ENCODE results near the gene NAALADL2. TPM values are rescaled to one million over a fixed set of nuclear protein-coding genes. Genes with fewer than 3 reads are reported as not detected.
"Not testable (repeated sequence)": the region's sequence is repeated elsewhere in the genome, so short reads cannot be mapped to it uniquely, and the experiment has no call there.

Gene NAALADL2
- total RNA-seq, 1 experiment from 2014 or later, result 1.5 TPM

GRCh38 chr3:175479175-175479574 lies 620.0 kb downstream of the NAALADL2 start:
- no peak for DNase-seq (ENCODE audit: low spot score)

DNA sequence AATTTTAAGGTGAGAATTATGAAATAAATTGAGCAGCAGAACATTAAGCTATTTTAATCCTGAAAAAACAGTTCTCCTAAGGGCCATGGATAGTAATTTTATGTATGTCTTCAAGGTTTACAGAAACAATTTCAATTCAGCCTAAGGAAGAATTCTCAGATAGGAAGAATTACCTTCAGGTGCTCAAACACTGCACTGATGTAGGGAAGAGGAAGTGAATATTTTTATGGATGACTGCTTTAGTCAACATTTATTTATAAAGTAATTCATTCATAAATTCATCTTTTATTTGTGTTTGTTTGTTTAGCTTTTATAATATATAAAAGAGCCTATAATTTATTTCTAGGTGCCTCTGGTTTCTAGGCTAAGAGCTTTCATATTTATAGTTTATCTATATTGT lies 620.7 kb downstream of the NAALADL2 start:
- DNase-seq (ENCODE audit: low spot score), result no peak

- DNase-seq (ENCODE audit: low spot score), result no peak
Observed at GRCh38 chr3:175484666-175485065, 625.5 kb downstream of the NAALADL2 start.

DNA sequence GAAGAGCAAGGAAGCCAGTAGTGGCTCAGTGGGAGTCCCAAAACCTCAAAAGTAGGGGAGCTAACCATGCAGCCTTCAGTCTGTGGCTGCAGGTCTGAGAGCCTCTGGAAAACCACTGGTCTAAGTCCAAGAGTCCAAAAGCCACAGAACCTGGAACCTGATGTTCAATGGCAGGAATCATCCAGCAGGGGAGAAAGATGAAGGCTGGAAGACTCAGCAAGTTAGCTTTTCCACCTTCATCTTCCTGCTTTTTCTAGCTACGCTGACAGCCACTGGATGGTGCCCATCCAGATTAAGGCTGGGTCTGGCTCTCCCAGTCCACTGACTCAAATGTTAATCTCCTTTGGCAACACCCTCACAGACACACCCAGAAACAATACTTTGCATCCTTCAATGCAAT lies 626.3 kb downstream of the NAALADL2 start:
- DNase-seq (ENCODE audit: low spot score), result no peak

GRCh38 chr3:175486255-175486654 lies 627.1 kb downstream of the NAALADL2 start:
- DNase-seq (ENCODE audit: low spot score), result no peak

DNA sequence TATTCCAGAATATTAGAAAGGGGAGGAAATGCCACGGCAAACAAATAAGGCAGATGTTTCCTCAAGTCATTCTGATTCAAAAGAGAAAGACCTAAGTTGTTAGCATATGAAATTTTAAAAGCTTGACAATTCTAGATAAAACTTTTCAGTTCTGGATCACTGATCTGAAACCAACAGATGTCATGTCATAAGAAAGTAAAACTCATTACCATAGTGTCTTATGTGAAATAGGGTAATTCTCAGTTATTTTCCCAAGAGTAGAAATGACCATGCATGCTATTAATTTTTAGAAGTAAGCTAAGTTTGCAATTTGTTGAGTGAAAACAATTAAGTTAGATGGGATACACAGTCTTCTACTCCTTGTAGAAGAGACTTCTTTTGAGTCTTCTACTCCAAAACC lies 630.3 kb downstream of the NAALADL2 start:
- no peak for DNase-seq (ENCODE audit: low spot score)

DNA sequence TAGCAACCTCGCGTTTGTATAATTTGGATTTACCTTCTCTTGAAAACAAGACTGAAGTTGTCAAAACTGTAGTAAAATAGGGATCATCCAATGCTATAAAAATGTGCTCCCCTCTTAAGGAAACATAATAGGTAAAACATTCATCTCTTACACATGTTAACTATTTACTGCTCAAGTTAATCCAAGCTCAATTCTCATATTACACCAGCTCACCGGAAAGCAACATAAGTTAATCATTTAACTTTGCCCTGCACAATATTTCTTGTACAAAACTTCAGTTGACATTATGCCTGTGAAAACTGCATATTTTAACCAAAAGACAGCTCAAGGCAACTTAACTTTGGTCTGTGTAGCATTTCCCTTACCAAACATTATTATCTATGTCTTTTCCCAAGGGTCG lies 634.2 kb downstream of the NAALADL2 start:
- no peak for DNase-seq (ENCODE audit: low spot score)

GRCh38 chr3:175495331-175495730 lies 636.2 kb downstream of the NAALADL2 start:
- no peak for DNase-seq (ENCODE audit: low spot score)

- DNase-seq (ENCODE audit: low spot score), result no peak
Observed at GRCh38 chr3:175502155-175502554, 643.0 kb downstream of the NAALADL2 start.

GRCh38 chr3:175511219-175511785 lies 652.2 kb downstream of the NAALADL2 start:
- no peak for DNase-seq (ENCODE audit: low spot score)

- no peak for DNase-seq (ENCODE audit: low spot score)
Observed at GRCh38 chr3:175512700-175513099, 653.6 kb downstream of the NAALADL2 start.

- DNase-seq (ENCODE audit: low spot score), result no peak
Observed at GRCh38 chr3:175518459-175518858, 659.3 kb downstream of the NAALADL2 start.

- DNase-seq (ENCODE audit: low spot score), result no peak
Observed at GRCh38 chr3:175521406-175521805, 662.3 kb downstream of the NAALADL2 start.

GRCh38 chr3:175526191-175526590 lies 667.1 kb downstream of the NAALADL2 start:
- no peak for DNase-seq (ENCODE audit: low spot score)

DNA sequence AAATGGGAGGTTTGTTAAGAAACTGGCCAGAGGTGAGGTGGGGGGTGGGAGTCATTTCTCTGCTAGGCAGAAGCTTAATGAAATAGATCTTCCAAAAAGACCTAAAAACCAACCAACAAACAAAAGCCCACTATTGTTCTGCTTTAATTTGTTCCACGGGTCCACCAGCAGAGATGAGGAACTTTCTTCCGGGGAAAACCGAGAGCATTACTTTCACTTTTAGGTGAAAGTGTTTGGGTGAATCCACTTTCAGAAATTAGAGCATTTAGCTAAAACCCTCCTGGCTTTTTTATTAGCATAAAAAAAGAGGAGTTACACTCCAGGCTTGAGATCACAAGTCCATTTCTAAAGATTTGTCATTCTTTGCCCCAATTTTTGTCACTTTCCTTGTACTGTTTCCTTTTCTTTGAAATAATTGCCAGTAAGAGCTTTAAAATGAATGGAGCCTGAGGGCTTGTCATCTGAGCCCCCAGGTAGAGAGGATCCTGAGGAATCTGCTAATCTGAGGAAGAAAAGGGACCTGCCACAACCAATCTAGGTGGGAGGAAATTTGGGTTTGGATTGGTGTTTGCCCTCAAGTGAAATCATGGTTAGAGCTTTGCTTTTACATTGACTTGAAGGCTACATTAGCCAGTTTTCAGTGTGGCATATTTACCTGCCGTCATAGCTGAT lies 667.6 kb downstream of the NAALADL2 start:
- DNase-seq (ENCODE audit: low spot score), result peak; percentile 14

DNA sequence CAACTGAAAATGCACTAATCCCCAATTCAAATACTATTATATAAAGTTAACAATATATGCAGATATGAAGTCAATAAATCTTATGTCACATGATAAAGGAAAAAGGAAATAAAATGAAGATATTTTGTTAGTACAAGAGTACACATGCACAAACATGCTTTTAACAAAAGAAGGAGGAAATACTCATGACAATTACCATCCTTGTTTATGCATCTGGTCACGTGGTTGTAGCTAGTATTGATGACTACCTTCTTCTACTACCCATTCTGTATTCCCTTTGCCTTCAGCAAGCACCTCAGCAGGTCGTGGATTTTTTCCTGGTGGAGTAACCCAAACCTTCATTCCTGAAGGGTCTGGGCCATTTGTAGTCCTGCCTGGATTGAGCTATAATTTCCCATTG lies 669.6 kb downstream of the NAALADL2 start:
- DNase-seq (ENCODE audit: low spot score), result not testable (repeated sequence)

DNA sequence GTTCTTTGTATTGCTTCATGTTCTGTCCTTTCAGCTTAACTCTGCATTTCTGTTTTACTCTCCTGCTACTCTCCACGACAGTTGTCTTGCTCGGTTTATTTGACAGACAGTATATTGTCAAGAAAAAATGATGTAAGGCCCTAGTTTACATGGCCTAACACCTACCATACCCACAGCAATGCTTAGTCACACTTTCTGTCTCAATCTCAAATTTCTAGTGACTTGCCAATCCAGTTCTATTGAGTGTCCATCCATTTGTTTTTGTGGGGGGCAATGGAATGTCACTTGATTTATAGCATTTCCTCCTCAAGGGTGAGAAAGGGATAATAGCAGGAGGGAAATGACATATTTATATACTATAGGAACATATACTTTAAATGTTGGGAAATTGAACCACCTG lies 676.2 kb downstream of the NAALADL2 start:
- no peak for DNase-seq (ENCODE audit: low spot score)

GRCh38 chr3:175546115-175546514 lies 687.0 kb downstream of the NAALADL2 start:
- DNase-seq (ENCODE audit: low spot score), result no peak

DNA sequence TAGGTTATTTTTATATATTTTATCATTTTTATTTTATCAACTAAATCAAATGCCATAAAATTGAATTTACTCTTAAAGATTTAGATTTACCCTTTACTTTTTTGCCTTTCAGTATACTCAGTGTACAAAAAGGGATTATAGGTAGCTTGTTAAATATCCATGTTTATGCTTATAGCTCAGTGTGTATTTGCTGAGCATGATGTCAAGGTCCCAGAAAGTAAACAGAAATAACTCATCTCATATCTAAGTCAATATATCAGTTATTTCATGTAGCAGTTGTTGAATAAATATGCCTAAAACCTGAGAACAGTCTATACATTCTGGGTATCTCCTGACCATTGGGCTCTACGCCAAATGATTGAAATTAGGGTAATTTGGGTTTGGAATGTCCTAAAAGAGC lies 693.8 kb downstream of the NAALADL2 start:
- no peak for DNase-seq (ENCODE audit: low spot score)

- DNase-seq (ENCODE audit: low spot score), result no peak
Observed at GRCh38 chr3:175554801-175555200, 695.7 kb downstream of the NAALADL2 start.

DNA sequence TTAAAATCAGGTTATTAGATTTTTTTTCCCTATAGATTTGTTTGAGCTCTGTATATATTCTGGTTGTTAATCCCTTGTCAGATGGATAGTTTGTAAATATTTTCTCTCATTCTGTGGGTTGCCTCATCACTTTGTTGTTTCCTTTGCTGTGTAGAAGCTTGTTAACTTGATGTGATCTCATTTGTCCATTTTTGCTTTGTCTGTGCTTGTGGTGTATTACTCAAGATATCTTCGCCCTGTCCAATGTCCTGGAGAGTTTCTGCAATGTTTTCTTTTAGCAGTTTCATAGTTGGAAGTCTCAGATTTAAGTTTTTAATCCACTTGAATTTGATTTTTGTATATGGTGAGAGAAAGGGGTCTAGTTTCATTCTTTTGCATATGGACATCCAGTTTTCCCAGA lies 699.1 kb downstream of the NAALADL2 start:
- DNase-seq (ENCODE audit: low spot score), result no peak

DNA sequence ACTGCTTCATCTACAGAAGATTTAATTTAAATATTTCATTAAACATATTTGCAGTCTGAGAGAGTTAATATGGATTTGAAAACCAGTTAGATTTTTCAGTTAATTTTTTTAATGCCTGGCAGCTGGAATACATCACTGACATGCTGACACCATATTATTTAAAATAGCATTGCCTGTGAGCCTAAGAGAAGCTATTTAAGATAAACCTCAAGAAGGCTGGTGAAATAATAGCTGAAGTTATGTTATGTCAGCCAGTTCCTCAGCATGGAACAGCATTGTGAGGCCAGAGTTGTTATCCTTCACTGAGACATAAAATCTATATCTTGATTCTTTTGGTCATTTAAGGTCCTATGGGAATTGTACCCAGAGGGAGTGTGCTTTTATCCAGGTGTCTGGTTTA lies 705.2 kb downstream of the NAALADL2 start:
- DNase-seq (ENCODE audit: low spot score), result no peak

- no peak for DNase-seq (ENCODE audit: low spot score)
Observed at GRCh38 chr3:175571096-175571495, 712.0 kb downstream of the NAALADL2 start.

GRCh38 chr3:175573226-175573625 lies 714.1 kb downstream of the NAALADL2 start:
- DNase-seq (ENCODE audit: low spot score), result no peak
